Parathyroid adenoma (tissue), 2 donors: ENCODE results near the gene ZCCHC14.
A peak's percentile ranks its signal among the peaks of the same experiment; 100 is the strongest.

Experiments used
- H2AFZ ChIP-seq: fragments of 300-600 bp; sonication (generic); one replicate; pipeline ENCODE4 v1.7.0; 2017; ENCODE audit warnings: antibody characterized with exemption, mild to moderate bottlenecking
- H3K27ac ChIP-seq: fragments of 300-600 bp; sonication (generic); one replicate; pipeline ENCODE4 v1.7.0; 2017
- H3K27me3 ChIP-seq: fragments of 300-600 bp; sonication (generic); one replicate; pipeline ENCODE4 v1.7.0; 2017; ENCODE audit warnings: low read length; ENCODE audit not compliant: control insufficient read depth, insufficient read depth
- H3K36me3 ChIP-seq: fragments of 300-600 bp; sonication (generic); one replicate; pipeline ENCODE4 v1.7.0; 2017; ENCODE audit warnings: low read length; ENCODE audit not compliant: control insufficient read depth, insufficient read depth
- H3K4me1 ChIP-seq: fragments of 300-600 bp; sonication (generic); one replicate; pipeline ENCODE4 v1.7.0; 2017; ENCODE audit warnings: control low read depth
- H3K4me2 ChIP-seq: fragments of 300-600 bp; sonication (generic); one replicate; pipeline ENCODE4 v1.7.0; 2017; ENCODE audit warnings: low read length
- H3K4me3 ChIP-seq: fragments of 300-600 bp; sonication (generic); one replicate; pipeline ENCODE4 v1.7.0; 2017; ENCODE audit warnings: low read depth, low read length
- H3K79me2 ChIP-seq: fragments of 300-600 bp; sonication (generic); one replicate; pipeline ENCODE4 v1.7.0; 2017; ENCODE audit warnings: control low read depth
- H3K9ac ChIP-seq: fragments of 300-600 bp; sonication (generic); one replicate; pipeline ENCODE4 v1.7.0; 2017; ENCODE audit warnings: mild to moderate bottlenecking
- H3K9me3 ChIP-seq: fragments of 300-600 bp; sonication (generic); one replicate; pipeline ENCODE4 v1.7.0; 2017; ENCODE audit warnings: low read length; ENCODE audit not compliant: control insufficient read depth
- CTCF ChIP-seq: fragments of 300-600 bp; sonication (generic); IDR thresholded peaks from one replicate; pipeline ENCODE4 v1.7.0; 2017; ENCODE audit warnings: antibody characterized with exemption, mild to moderate bottlenecking
- donor health status: primary hyperparathyroidism.

ZCCHC14 gene

GRCh38 chr16:87492721-87493607 lies at the start of gene ZCCHC14:
Gene ZCCHC14 (minus strand): TSS chr16:87493024. CDS start chr16:87492238, 786 bp downstream.
- H2AFZ ChIP-seq: peak within 1 kb of the TSS; percentile 95
- H3K27ac ChIP-seq: peak within 1 kb of the TSS; percentile 57
- TF ChIP-seq CTCF: no peak
- H3K9me3 ChIP-seq: no peaks in the 10 kb centered on the region
- no peaks in the 10 kb centered on the region for H3K27me3 ChIP-seq
- H3K4me3 ChIP-seq: peak within 1 kb of the TSS; percentile 50
- H3K36me3 ChIP-seq: no peaks in the 10 kb centered on the region
- H3K4me2 ChIP-seq: peak within 1 kb of the TSS; percentile 82
- H3K79me2 ChIP-seq: peaks cover 13% of the 10 kb centered on the region
- H3K9ac ChIP-seq: no peak within 1 kb of the TSS
- H3K4me1 ChIP-seq: peaks cover 19% of the 10 kb centered on the region

GRCh38 chr16:87541872-87542234 lies 49.0 kb upstream of the ZCCHC14 start:
- H3K27me3 ChIP-seq: no peaks in the 10 kb centered on the region

GRCh38 chr16:87541147-87541871 lies 48.5 kb upstream of the ZCCHC14 start:
- no peak overlapping the region for H3K27ac ChIP-seq
- H3K79me2 ChIP-seq: no peaks in the 10 kb centered on the region
- H3K9ac ChIP-seq: no peak overlapping the region
- no peak overlapping the region for H3K4me3 ChIP-seq
- no peaks in the 10 kb centered on the region for H3K9me3 ChIP-seq
- H2AFZ ChIP-seq: no peak overlapping the region
- no peak overlapping the region for H3K4me2 ChIP-seq
- H3K4me1 ChIP-seq: no peaks in the 10 kb centered on the region
- no peaks in the 10 kb centered on the region for H3K36me3 ChIP-seq
- no peaks in the 10 kb centered on the region for H3K27me3 ChIP-seq
- no peak for TF ChIP-seq CTCF

More at GRCh38 chr16:87541872-87542234, 49.0 kb upstream of the ZCCHC14 start:
- H3K9ac ChIP-seq: no peak overlapping the region
- H3K4me3 ChIP-seq: no peak overlapping the region
- H3K4me2 ChIP-seq: no peak overlapping the region
- TF ChIP-seq CTCF: no peak
- H3K9me3 ChIP-seq: no peaks in the 10 kb centered on the region
- no peaks in the 10 kb centered on the region for H3K4me1 ChIP-seq
- no peak overlapping the region for H2AFZ ChIP-seq
- H3K27ac ChIP-seq: no peak overlapping the region
- no peaks in the 10 kb centered on the region for H3K36me3 ChIP-seq
- H3K79me2 ChIP-seq: no peaks in the 10 kb centered on the region

- Histone ChIP-seq H3K9ac (no peak overlapping the region), H3K27ac (no peak overlapping the region), H3K4me1 (no peaks in the 10 kb centered on the region), H3K79me2 (no peaks in the 10 kb centered on the region), H2AFZ (no peak overlapping the region), H3K27me3 (no peaks in the 10 kb centered on the region), H3K36me3 (no peaks in the 10 kb centered on the region), H3K4me2 (no peak overlapping the region), H3K9me3 (no peaks in the 10 kb centered on the region), H3K4me3 (no peak overlapping the region)
- no peak for TF ChIP-seq CTCF
These were observed 48.0 kb upstream of the ZCCHC14 start for GRCh38 chr16:87540897-87541146.
